GM12878 (cell line): ENCODE measurements around the gene SLC45A3. TPM values are rescaled to one million over a fixed set of nuclear protein-coding genes. Genes with fewer than 3 reads are reported as not detected.

Source experiments
- BRCA1 ChIP-seq: IDR thresholded peaks from 2 replicates; pipeline ENCODE4 v1.6.1; 2011; ENCODE audit warnings: low read depth, low read length, improper control_type of control experiment
- CBFB ChIP-seq: IDR thresholded peaks from 2 replicates; pipeline ENCODE4 v1.6.1; 2016; ENCODE audit warnings: antibody characterized with exemption, low read depth
- CBX5 ChIP-seq: sonication (generic); IDR thresholded peaks from 2 replicates; pipeline ENCODE4 v1.6.1; 2016; ENCODE audit warnings: low read depth, moderate library complexity, mild to moderate bottlenecking, inconsistent platforms
- GATAD2B ChIP-seq: fragments of 450-650 bp; conservative IDR thresholded peaks from 2 replicates; pipeline ENCODE4 v1.6.1; 2017; ENCODE audit warnings: low read depth, mild to moderate bottlenecking, moderate library complexity
- HDAC2 ChIP-seq: fragments of 200-600 bp; sonication (generic); IDR thresholded peaks from 2 replicates; pipeline ENCODE4 v1.6.1; 2017
- HDGF ChIP-seq: fragments of 450-650 bp; IDR thresholded peaks from 2 replicates; pipeline ENCODE4 v1.6.1; 2016; ENCODE audit warnings: antibody characterized with exemption
- IKZF1 ChIP-seq: fragments of 450-650 bp; conservative IDR thresholded peaks from 2 replicates; pipeline ENCODE4 v1.6.1; 2017; ENCODE audit warnings: antibody characterized with exemption, mild to moderate bottlenecking
- JUND ChIP-seq: IDR thresholded peaks from 2 replicates; pipeline ENCODE4 v1.6.1; 2012; ENCODE audit warnings: low read depth, mild to moderate bottlenecking, low read length, improper control_type of control experiment, moderate library complexity
- KLF5 ChIP-seq: fragments of 450-650 bp; IDR thresholded peaks from 2 replicates; pipeline ENCODE4 v1.6.1; 2014; ENCODE audit warnings: mild to moderate bottlenecking; ENCODE audit not compliant: partially characterized antibody
- MEF2B ChIP-seq: fragments of 450-650 bp; IDR thresholded peaks from 2 replicates; pipeline ENCODE4 v1.6.1; 2018; ENCODE audit warnings: mild to moderate bottlenecking, moderate library complexity; ENCODE audit not compliant: partially characterized antibody, poor library complexity, severe bottlenecking
- MTA3 ChIP-seq: IDR thresholded peaks from 2 replicates; pipeline ENCODE4 v1.6.1; 2012; ENCODE audit warnings: low read length, inconsistent platforms, borderline replicate concordance
- NFXL1 ChIP-seq: fragments of 450-650 bp; IDR thresholded peaks from 2 replicates; pipeline ENCODE4 v1.6.1; 2017; ENCODE audit warnings: antibody characterized with exemption, mild to moderate bottlenecking, borderline replicate concordance
- NFYB ChIP-seq: IDR thresholded peaks from 2 replicates; pipeline ENCODE4 v1.6.1; 2011; ENCODE audit warnings: low read depth, mild to moderate bottlenecking, low read length, improper control_type of control experiment, moderate library complexity; ENCODE audit not compliant: insufficient read depth
- NR2C1 ChIP-seq: fragments of 450-650 bp; IDR thresholded peaks from 2 replicates; pipeline ENCODE4 v1.6.1; 2017; ENCODE audit warnings: antibody characterized with exemption, mild to moderate bottlenecking, moderate library complexity
- POLR2A ChIP-seq: IDR thresholded peaks from 2 replicates; pipeline ENCODE4 v1.6.1; 2011; ENCODE audit warnings: low read depth, mild to moderate bottlenecking, low read length
- RCOR1 ChIP-seq: conservative IDR thresholded peaks from 2 replicates; pipeline ENCODE4 v1.6.1; 2012; ENCODE audit warnings: low read depth, low read length, improper control_type of control experiment
- SIN3A ChIP-seq: IDR thresholded peaks from 2 replicates; pipeline ENCODE4 v1.6.1; 2012; ENCODE audit warnings: low read depth, low read length, improper control_type of control experiment
- polyA plus RNA-seq, 11 experiments: library from polyadenylated mRNA; depleted of rRNA in 4 of 11; unstranded in 6 of 11; stranded (reverse) in 5 of 11; fragments of >200 nt; fragmentation: Nextera tagmentation in 4 of 11; fragmentation: Illumina TruSeq in 1 of 11; extraction: Ambion mirVana in 4 of 11; extraction: Trizol in 1 of 11; gene quantifications; 1 replicate in 1 of 11; 2 replicates in 10 of 11; pipeline versions ENCODE4 v1.2.1 to v1.2.3, GENCODE V29; 2011 to 2016; ENCODE audit warnings: inconsistent platforms in 2 of 11, missing spikeins in 2 of 11, low read depth in 1 of 11
- total RNA-seq, 4 experiments: library from RNA; depleted of rRNA in 3 of 4; stranded (reverse); fragments of >200 nt in 3 of 4; fragmentation: Illumina TruSeq in 1 of 4; extraction: Trizol in 1 of 4; gene quantifications; 2 replicates each; pipeline versions ENCODE4 v1.2.1 to v1.2.3, GENCODE V29; 2013 to 2021
- TF ChIP-seq, protein P1 (sequence below): fragments of 450-650 bp; IDR thresholded peaks from 2 replicates; pipeline ENCODE4 v1.6.1; 2017; ENCODE audit warnings: mild to moderate bottlenecking, low read depth, inconsistent platforms; ENCODE audit not compliant: poor library complexity, severe bottlenecking
- TF ChIP-seq, protein P2 (sequence below): IDR thresholded peaks from 2 replicates; pipeline ENCODE4 v1.6.1; 2011; ENCODE audit warnings: borderline replicate concordance, low read depth, mild to moderate bottlenecking, moderate library complexity, low read length; ENCODE audit not compliant: insufficient read depth, poor library complexity, severe bottlenecking
- TF ChIP-seq, protein P3 (sequence below): IDR thresholded peaks from 2 replicates; pipeline ENCODE4 v1.6.1; 2011; ENCODE audit warnings: low read depth, low read length, improper control_type of control experiment, borderline replicate concordance
- TF ChIP-seq, protein P4 (sequence below): IDR thresholded peaks from 2 replicates; pipeline ENCODE4 v1.6.1; 2011; ENCODE audit warnings: mild to moderate bottlenecking, low read depth, low read length, moderate library complexity; ENCODE audit not compliant: insufficient replicate concordance
- TF ChIP-seq, protein P5 (sequence below): IDR thresholded peaks from 2 replicates; pipeline ENCODE4 v1.6.1; 2012; ENCODE audit warnings: low read length, inconsistent platforms

Gene SLC45A3
- total and polyA plus RNA-seq, 10 of the 15 experiments (the other 5 are each of a cell fraction or from before 2014, with no cell fraction given), result 0.26 to 10.3 (median 4.1) TPM

DNA sequence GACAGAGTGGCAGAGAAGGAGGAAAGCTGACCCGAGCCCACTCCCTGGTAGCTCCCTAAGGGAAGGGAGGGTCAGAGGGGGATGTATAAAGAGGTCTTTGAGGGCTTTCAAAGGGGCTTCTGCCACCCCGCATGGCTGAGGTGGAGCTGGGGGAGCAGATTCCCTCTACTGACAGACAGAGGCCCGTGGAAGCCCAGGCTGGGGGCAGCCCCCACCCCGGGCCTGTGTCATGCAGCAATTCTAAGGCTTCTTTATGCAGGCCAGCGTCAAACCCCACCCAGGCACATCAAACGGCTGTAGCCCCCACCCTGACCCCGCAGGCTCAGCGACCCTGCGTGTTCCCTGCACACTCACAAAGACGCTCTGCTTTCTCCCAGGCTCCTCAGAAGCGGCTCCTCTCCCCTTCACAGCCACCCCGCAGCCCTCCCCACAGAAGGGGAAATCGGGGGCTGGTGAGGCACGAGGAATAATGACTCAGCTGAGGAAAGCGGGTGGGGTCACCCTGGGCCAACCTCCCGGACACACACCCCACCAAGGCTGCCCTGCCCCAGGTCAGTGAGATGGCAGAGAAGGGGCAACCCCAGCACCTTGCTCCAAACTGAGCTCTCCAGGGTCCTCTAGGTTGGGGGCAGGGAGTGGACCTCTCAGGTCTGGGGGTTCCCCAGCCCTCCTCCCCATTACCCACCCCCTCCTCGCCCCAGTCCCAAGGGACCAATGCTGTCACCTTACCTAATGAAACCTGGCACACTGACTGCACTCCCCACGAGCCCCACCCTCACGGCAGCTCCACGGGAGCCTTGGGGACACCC, 10.8 kb downstream of the SLC45A3 start (continued):
- TF ChIP-seq, protein P1, sequence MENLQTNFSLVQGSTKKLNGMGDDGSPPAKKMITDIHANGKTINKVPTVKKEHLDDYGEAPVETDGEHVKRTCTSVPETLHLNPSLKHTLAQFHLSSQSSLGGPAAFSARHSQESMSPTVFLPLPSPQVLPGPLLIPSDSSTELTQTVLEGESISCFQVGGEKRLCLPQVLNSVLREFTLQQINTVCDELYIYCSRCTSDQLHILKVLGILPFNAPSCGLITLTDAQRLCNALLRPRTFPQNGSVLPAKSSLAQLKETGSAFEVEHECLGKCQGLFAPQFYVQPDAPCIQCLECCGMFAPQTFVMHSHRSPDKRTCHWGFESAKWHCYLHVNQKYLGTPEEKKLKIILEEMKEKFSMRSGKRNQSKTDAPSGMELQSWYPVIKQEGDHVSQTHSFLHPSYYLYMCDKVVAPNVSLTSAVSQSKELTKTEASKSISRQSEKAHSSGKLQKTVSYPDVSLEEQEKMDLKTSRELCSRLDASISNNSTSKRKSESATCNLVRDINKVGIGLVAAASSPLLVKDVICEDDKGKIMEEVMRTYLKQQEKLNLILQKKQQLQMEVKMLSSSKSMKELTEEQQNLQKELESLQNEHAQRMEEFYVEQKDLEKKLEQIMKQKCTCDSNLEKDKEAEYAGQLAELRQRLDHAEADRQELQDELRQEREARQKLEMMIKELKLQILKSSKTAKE, result no peak
- TF ChIP-seq HDAC2 (no peak), CBX5 (no peak), MTA3 (0 out of 2 replicates have a peak, but pooled peaks have one; percentile 17), MEF2B (peak; percentile 97), RCOR1 (no peak), SIN3A (no peak), NFXL1 (no peak), HDGF (no peak), KLF5 (no peak), IKZF1 (peak; percentile 63), POLR2A (no peak), JUND (no peak), GATAD2B (peak; percentile 66; the same call in 1 of the 2 replicates), NR2C1 (0 out of 2 replicates have a peak, but pooled peaks have one; percentile 1), CBFB (no peak), BRCA1 (no peak), NFYB (no peak)
- TF ChIP-seq, protein P2, sequence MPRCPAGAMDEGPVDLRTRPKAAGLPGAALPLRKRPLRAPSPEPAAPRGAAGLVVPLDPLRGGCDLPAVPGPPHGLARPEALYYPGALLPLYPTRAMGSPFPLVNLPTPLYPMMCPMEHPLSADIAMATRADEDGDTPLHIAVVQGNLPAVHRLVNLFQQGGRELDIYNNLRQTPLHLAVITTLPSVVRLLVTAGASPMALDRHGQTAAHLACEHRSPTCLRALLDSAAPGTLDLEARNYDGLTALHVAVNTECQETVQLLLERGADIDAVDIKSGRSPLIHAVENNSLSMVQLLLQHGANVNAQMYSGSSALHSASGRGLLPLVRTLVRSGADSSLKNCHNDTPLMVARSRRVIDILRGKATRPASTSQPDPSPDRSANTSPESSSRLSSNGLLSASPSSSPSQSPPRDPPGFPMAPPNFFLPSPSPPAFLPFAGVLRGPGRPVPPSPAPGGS, result no peak
- TF ChIP-seq, protein P3, sequence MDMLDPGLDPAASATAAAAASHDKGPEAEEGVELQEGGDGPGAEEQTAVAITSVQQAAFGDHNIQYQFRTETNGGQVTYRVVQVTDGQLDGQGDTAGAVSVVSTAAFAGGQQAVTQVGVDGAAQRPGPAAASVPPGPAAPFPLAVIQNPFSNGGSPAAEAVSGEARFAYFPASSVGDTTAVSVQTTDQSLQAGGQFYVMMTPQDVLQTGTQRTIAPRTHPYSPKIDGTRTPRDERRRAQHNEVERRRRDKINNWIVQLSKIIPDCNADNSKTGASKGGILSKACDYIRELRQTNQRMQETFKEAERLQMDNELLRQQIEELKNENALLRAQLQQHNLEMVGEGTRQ, result no peak
- TF ChIP-seq, protein P4, sequence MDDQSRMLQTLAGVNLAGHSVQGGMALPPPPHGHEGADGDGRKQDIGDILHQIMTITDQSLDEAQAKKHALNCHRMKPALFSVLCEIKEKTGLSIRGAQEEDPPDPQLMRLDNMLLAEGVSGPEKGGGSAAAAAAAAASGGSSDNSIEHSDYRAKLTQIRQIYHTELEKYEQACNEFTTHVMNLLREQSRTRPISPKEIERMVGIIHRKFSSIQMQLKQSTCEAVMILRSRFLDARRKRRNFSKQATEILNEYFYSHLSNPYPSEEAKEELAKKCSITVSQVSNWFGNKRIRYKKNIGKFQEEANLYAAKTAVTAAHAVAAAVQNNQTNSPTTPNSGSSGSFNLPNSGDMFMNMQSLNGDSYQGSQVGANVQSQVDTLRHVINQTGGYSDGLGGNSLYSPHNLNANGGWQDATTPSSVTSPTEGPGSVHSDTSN, result no peak
- TF ChIP-seq, protein P5, sequence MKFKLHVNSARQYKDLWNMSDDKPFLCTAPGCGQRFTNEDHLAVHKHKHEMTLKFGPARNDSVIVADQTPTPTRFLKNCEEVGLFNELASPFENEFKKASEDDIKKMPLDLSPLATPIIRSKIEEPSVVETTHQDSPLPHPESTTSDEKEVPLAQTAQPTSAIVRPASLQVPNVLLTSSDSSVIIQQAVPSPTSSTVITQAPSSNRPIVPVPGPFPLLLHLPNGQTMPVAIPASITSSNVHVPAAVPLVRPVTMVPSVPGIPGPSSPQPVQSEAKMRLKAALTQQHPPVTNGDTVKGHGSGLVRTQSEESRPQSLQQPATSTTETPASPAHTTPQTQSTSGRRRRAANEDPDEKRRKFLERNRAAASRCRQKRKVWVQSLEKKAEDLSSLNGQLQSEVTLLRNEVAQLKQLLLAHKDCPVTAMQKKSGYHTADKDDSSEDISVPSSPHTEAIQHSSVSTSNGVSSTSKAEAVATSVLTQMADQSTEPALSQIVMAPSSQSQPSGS, result no peak
